PC-9 (cell line): ENCODE measurements around the gene CD99L2. TPM values are rescaled to one million over a fixed set of nuclear protein-coding genes. Genes with fewer than 3 reads are reported as not detected.

Source experiments
- BruUV-seq: library from RNA; stranded (reverse); fragments of 400-500 nt; replicated peaks from 2 replicates; lab custom pipeline; 2021; lab: Mats Ljungman, UMichigan
- CTCF ChIA-PET: fragments of 300-600 bp; sonication (Branson Sonifier 250); formaldehyde crosslinking; loops from one replicate; lab custom pipeline; 2022; ENCODE audit warnings: antibody characterized with exemption; lab: Charles Lee
- POLR2A ChIA-PET: fragments of 300-600 bp; sonication (Branson Sonifier 250); formaldehyde crosslinking; loops from one replicate; lab custom pipeline; 2022; ENCODE audit warnings: antibody characterized with exemption; ENCODE audit not compliant: unreplicated experiment; lab: Charles Lee
- DNase-seq, 2 experiments: peaks; one replicate each; pipeline versions ENCODE4 v3.0.0 to v3.0.0-alpha.2; 2015 to 2022; ENCODE audit warnings: mixed read lengths in 1 of 2
- H2AFZ ChIP-seq: fragments of 200-600 bp; sonication (generic); 2 replicates; pipeline ENCODE4 v1.8.1; 2017; ENCODE audit warnings: antibody characterized with exemption
- H3F3A ChIP-seq: fragments of 200-600 bp; sonication (generic); 2 replicates; pipeline ENCODE4 v1.8.1; 2017; ENCODE audit warnings: antibody characterized with exemption, mild to moderate bottlenecking, low read depth; ENCODE audit not compliant: insufficient read depth
- H3K27ac ChIP-seq: fragments of 200-600 bp; sonication (generic); 2 replicates; pipeline ENCODE4 v1.6.1; 2016; ENCODE audit warnings: mixed run types
- H3K27me3 ChIP-seq: fragments of 200-600 bp; sonication (generic); 2 replicates; pipeline ENCODE4 v1.6.1; 2016; ENCODE audit warnings: low read depth, mixed run types; ENCODE audit not compliant: insufficient read depth
- H3K36me3 ChIP-seq: fragments of 200-600 bp; sonication (generic); 2 replicates; pipeline ENCODE4 v1.6.1; 2016; ENCODE audit warnings: low read depth, mixed run types
- H3K4me1 ChIP-seq: fragments of 200-600 bp; sonication (generic); replicated peaks from 2 replicates; pipeline ENCODE4 v1.6.1; 2016; ENCODE audit warnings: mixed run types; ENCODE audit not compliant: insufficient read depth
- H3K4me2 ChIP-seq: fragments of 200-600 bp; sonication (generic); 2 replicates; pipeline ENCODE4 v1.6.1; 2017; ENCODE audit warnings: mixed run types
- H3K4me3 ChIP-seq: fragments of 200-600 bp; sonication (generic); 2 replicates; pipeline ENCODE4 v1.6.1; 2016; ENCODE audit warnings: mixed run types
- H3K79me2 ChIP-seq: fragments of 200-600 bp; sonication (generic); 2 replicates; pipeline ENCODE4 v1.6.1; 2017; ENCODE audit warnings: low read depth, mixed run types
- H3K9me2 ChIP-seq: fragments of 200-600 bp; sonication (generic); 2 replicates; pipeline ENCODE4 v1.8.1; 2017; ENCODE audit warnings: mild to moderate bottlenecking; ENCODE audit not compliant: insufficient read depth
- H3K9me3 ChIP-seq: fragments of 200-600 bp; sonication (generic); 2 replicates; pipeline ENCODE4 v1.8.1; 2016; ENCODE audit warnings: low read depth; ENCODE audit not compliant: insufficient read depth
- H4K20me1 ChIP-seq: fragments of 200-600 bp; sonication (generic); 2 replicates; pipeline ENCODE4 v1.8.1; 2017; ENCODE audit not compliant: insufficient read depth
- EZH2 ChIP-seq: fragments of 200-600 bp; sonication (generic); IDR thresholded peaks from 2 replicates; pipeline ENCODE4 v1.8.0; 2017; ENCODE audit warnings: antibody characterized with exemption, low read depth
- intact Hi-C: fragments of 100-400 bp; cut with micrococcal nuclease; formaldehyde crosslinking; loops from one replicate; pipeline ENCODE4 v1.10.0; 2022; ENCODE audit not compliant: unreplicated experiment
- total RNA-seq: library from RNA; stranded (reverse); gene quantifications from 2 replicates; pipeline ENCODE4 v1.2.3, GENCODE V29; 2021
- TF ChIP-seq, protein P1 (sequence below): fragments of 200-600 bp; sonication (generic); conservative IDR thresholded peaks from 2 replicates; pipeline ENCODE4 v1.6.1; 2017; ENCODE audit warnings: mixed run types, antibody characterized with exemption, mild to moderate bottlenecking, moderate library complexity

Gene CD99L2
- total RNA-seq, 1 experiment from 2014 or later: 22.5 TPM

DNA sequence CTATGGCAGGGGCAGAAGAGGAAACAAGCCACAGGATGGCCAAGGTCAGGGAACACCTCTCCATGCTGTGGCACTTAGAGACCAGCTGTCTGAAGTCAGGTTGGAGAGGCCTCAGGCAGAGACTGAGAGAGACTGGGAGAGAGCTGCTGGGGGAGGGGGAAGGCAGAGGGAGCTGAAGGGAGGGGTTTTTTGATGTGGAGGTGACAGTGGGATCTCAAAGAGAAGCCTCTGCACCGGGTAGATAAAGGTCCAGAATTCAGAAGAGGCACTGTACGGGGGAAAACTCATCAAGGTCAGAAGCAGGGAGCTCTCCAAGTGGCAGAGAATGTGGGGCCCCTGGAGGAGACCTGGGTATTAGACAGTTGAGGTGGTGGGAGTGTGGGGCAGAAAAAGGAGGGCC is 43.1 kb upstream of the CD99L2 start:
- Histone ChIP-seq H3F3A (no peaks in the 10 kb centered on the region), H3K79me2 (no peaks in the 10 kb centered on the region), H3K36me3 (no peaks in the 10 kb centered on the region), H2AFZ (no peak overlapping the region), H3K27me3 (peaks cover 30% of the 10 kb centered on the region), H3K4me3 (no peak overlapping the region), H3K9me2 (no peaks in the 10 kb centered on the region), H4K20me1 (no peaks in the 10 kb centered on the region), H3K4me2 (no peak overlapping the region), H3K27ac (no peak overlapping the region), H3K9me3 (no peaks in the 10 kb centered on the region), H3K4me1 (no peaks in the 10 kb centered on the region)
- DNase-seq: no peak
- POLR2A ChIA-PET: no interaction called here
- TF ChIP-seq EZH2: no peak
- TF ChIP-seq, protein P1, sequence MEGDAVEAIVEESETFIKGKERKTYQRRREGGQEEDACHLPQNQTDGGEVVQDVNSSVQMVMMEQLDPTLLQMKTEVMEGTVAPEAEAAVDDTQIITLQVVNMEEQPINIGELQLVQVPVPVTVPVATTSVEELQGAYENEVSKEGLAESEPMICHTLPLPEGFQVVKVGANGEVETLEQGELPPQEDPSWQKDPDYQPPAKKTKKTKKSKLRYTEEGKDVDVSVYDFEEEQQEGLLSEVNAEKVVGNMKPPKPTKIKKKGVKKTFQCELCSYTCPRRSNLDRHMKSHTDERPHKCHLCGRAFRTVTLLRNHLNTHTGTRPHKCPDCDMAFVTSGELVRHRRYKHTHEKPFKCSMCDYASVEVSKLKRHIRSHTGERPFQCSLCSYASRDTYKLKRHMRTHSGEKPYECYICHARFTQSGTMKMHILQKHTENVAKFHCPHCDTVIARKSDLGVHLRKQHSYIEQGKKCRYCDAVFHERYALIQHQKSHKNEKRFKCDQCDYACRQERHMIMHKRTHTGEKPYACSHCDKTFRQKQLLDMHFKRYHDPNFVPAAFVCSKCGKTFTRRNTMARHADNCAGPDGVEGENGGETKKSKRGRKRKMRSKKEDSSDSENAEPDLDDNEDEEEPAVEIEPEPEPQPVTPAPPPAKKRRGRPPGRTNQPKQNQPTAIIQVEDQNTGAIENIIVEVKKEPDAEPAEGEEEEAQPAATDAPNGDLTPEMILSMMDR: no peak
- intact Hi-C loops: no loop called here
- CTCF ChIA-PET: no interaction called here
- BruUV-seq: no TSS peak

DNA sequence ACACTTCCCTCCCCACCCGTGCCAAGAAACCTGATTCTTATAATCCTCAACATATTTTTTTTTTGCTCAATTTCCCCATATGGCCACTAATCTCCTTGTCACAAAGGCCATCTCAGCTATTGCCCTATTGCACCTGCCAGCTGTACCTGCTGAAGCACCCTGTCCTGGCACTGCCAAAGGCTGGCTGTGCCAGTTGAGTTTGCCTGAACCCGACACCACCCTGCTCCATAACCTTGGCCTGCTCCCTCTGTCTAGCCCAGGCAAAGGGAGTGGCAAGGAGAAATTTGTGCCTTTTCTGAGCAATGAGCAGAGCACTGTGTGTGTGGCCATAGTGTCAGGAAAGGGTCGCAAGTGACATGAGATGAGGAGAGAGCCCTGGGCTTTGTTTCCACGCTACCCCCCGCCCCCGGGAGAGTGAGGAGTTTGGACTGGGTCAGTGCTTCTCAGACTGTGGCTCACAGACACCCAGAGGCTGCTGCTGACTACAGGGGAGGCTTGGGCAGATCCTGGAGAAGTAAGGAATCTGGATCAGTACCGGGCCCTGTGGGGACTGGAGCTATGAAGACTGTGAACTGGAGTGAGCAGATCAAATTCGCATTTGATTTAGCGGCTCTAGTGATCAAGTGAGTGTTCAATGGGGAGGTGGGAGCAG is 42.5 kb upstream of the CD99L2 start:
- Histone ChIP-seq H3K4me2 (no peak overlapping the region), H3K4me1 (no peaks in the 10 kb centered on the region), H3K27me3 (peaks cover 26% of the 10 kb centered on the region), H3F3A (no peaks in the 10 kb centered on the region), H3K79me2 (no peaks in the 10 kb centered on the region), H3K27ac (no peak overlapping the region), H3K36me3 (no peaks in the 10 kb centered on the region), H3K9me2 (no peaks in the 10 kb centered on the region), H3K9me3 (no peaks in the 10 kb centered on the region), H3K4me3 (no peak overlapping the region), H4K20me1 (no peaks in the 10 kb centered on the region), H2AFZ (no peak overlapping the region)
- ChIA-PET CTCF (no interaction called here), POLR2A (no interaction called here)
- BruUV-seq: no TSS peak
- no peak for TF ChIP-seq EZH2
- TF ChIP-seq, protein P1: no peak
- intact Hi-C loops: no loop called here
- DNase-seq: no peak

- Histone ChIP-seq H3F3A (no peaks in the 10 kb centered on the region), H3K27me3 (peaks cover 25% of the 10 kb centered on the region), H3K27ac (no peak overlapping the region), H4K20me1 (no peaks in the 10 kb centered on the region), H3K4me3 (no peak overlapping the region), H3K9me3 (no peaks in the 10 kb centered on the region), H3K4me1 (no peaks in the 10 kb centered on the region), H2AFZ (no peak overlapping the region), H3K36me3 (no peaks in the 10 kb centered on the region), H3K9me2 (no peaks in the 10 kb centered on the region), H3K79me2 (no peaks in the 10 kb centered on the region), H3K4me2 (no peak overlapping the region)
- TF ChIP-seq, protein P1: no peak
- no peak for TF ChIP-seq EZH2
- CTCF ChIA-PET: no interaction called here
- no TSS peak for BruUV-seq
- intact Hi-C loops: no loop called here
- DNase-seq: no peak
- POLR2A ChIA-PET: no interaction called here
Measured at GRCh38 chrX:150936556-150936955, 38.1 kb upstream of the CD99L2 start.
